Heart right ventricle (tissue), 16 donors: ENCODE measurements around the gene KRT10. TPM values are rescaled to one million over a fixed set of nuclear protein-coding genes. Genes with fewer than 3 reads are reported as not detected.

Source experiments
- ATAC-seq, 8 donors: fragments of 200-7000 bp; cut with Tn5 transposase; one replicate each; pipeline ENCODE4 v1.9.1; 2020; ENCODE audit warnings: mild to moderate bottlenecking in 8 of 8, moderate library complexity in 8 of 8, moderate number of reproducible peaks in 1 of 8
- DNase-seq, 2 donors: peaks; one replicate each; pipeline ENCODE4 v3.0.0-alpha.2; 2020
- H3K27ac ChIP-seq, 10 donors: fragments of 200-600 bp; sonication (generic) in 2 of 10; one replicate each; pipeline versions ENCODE4 v1.5.0 to v1.8.0; 2020 to 2022; ENCODE audit warnings: mild to moderate bottlenecking in 3 of 10
- H3K27me3 ChIP-seq, 7 donors: fragments of 200-600 bp; one replicate each; pipeline ENCODE4 v1.8.0; 2021 to 2022; ENCODE audit warnings: mild to moderate bottlenecking in 2 of 7
- H3K36me3 ChIP-seq, 9 donors: fragments of 200-600 bp; sonication (generic) in 1 of 9; one replicate each; pipeline versions ENCODE4 v1.5.0 to v1.8.0; 2020 to 2022; ENCODE audit warnings: mild to moderate bottlenecking in 2 of 9
- H3K4me1 ChIP-seq, 9 donors: fragments of 200-600 bp; sonication (generic) in 1 of 9; one replicate each; pipeline versions ENCODE4 v1.5.0 to v1.8.0; 2020 to 2022; ENCODE audit warnings: mild to moderate bottlenecking in 4 of 9
- H3K4me3 ChIP-seq, 10 donors: fragments of 200-600 bp; sonication (generic) in 2 of 10; one replicate each; pipeline versions ENCODE4 v1.5.0 to v1.8.0; 2020 to 2022; ENCODE audit warnings: mild to moderate bottlenecking in 7 of 10, moderate library complexity in 2 of 10
- H3K9me3 ChIP-seq, 11 donors: fragments of 200-600 bp in 10 of 11; sonication (generic) in 2 of 11; one replicate each; pipeline versions ENCODE4 v1.5.0 to v1.8.0; 2013 to 2022; ENCODE audit warnings: mild to moderate bottlenecking in 2 of 11, control low read depth in 1 of 11, moderate library complexity in 1 of 11
- WGBS, 2 donors: extraction: QIAGEN DNeasy Blood & Tissue Kit; methylation state at CpG; one replicate each; pipeline ENCODE4 v1.1.7; 2013; ENCODE audit warnings: inconsistent platforms in 1 of 2; 5-methylcytosine and 5-hydroxymethylcytosine counted together
- intact Hi-C, 10 donors: fragments of 100-400 bp; cut with DNase I; formaldehyde crosslinking; loops; one replicate each; pipeline versions ENCODE4 v1.11.1 to v1.14.2; 2022
- polyA plus RNA-seq, 2 donors: library from polyadenylated mRNA; stranded (reverse); fragments of 200-250 nt; gene quantifications; one replicate each; pipeline ENCODE4 v1.2.3, GENCODE V29; 2013
- total RNA-seq, 10 donors: library from RNA; stranded (reverse); fragmentation: NEBNext Ultra II Directional in 3 of 10; extraction: Animal tissue kit (Norgen Biotek cat#: 25700) in 3 of 10; gene quantifications; one replicate each; pipeline versions ENCODE4 v1.2.1 to v1.2.4, GENCODE V29; 2021 to 2023
- TF ChIP-seq, protein P1 (sequence below), 9 donors: fragments of 200-600 bp; sonication (generic) in 2 of 9; IDR thresholded peaks; one replicate each; pipeline versions ENCODE4 v1.5.0 to v1.8.0; 2021 to 2022; ENCODE audit warnings: antibody characterized with exemption in 9 of 9, mild to moderate bottlenecking in 5 of 9, moderate library complexity in 1 of 9
- donor health status: Arrhythmogenic right ventricular cardiomyopathy.
- donor health status: ischemic (EF 13 %, LVEDD 7.1; RV severe dilation, severe dysfunction).
- donor health status: healthy with polysubstance abuse.
- donor health status: DM: no; HTN: yes; CAD: no.
- donor health status: DM: no; HTN: no; CAD: no.
- donor health status: ischemic (EF 25% LVEDD 6.9; RV normal size, moderate dysfunction).
- donor health status: ischemic (EF 25% LVEDD 5.7; RV mildly dilated, moderate dysfunction).
- donor health status: healthy.
- donor health status: DM: yes; HTN: yes; CAD: no.
- donor health status: Ischemic cardiomyopathy.
- donor health status: ischemic (EF 35%, LVEDD 5.7; RV mildly dilated, moderate dysfunction).
- donor health status: nonischemic (EF 11% LVEDD 7.7; RV severe dilation, severe dysfunction).
- donor health status: DM: yes; HTN: yes; CAD: no.
- donor health status: PGD.
- donor health status: ischemic (EF 29% LVEDD 5.4; RV normal size, mild dysfunction).
- donor health status: nonischemic (EF 23%, LVEDD 6.1; RV moderate dilation, normal function).

KRT10 gene
- total and polyA plus RNA-seq, 12 donors: 40.9 to 86.8 (median 48.5) TPM

DNA sequence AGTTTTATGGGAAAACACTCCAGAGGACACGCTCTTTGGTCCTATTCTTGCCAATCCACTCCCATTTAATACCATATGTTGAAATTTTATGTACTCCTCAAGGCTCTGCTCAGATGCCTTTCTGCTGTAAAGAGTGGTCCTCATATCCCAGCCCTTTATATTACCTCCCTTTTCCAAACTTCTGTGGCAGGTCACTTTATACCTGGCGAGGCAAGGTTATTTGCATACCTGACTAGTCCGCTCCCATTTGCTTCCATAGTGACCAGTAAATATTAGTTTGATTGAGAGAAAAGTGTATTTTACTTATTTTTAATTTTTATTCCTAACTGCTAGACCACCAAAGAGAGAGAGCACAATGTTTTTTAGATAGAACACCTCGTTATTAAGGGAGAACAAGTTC, 27.3 kb upstream of the KRT10 start:
- no peak overlapping the region for H3K4me3 ChIP-seq
- intact Hi-C loops: loop anchor here in 1 of 10 donors (5.0 kb wide), 1 partner anchor 798 kb away; no protein-coding TSS in a partner anchor
- H3K27me3 ChIP-seq: peaks cover 0 to 21% (median 7%) of the 10 kb centered on the region in 7 donors
- no peak for ATAC-seq
- no peaks in the 10 kb centered on the region for H3K9me3 ChIP-seq
- TF ChIP-seq, protein P1, sequence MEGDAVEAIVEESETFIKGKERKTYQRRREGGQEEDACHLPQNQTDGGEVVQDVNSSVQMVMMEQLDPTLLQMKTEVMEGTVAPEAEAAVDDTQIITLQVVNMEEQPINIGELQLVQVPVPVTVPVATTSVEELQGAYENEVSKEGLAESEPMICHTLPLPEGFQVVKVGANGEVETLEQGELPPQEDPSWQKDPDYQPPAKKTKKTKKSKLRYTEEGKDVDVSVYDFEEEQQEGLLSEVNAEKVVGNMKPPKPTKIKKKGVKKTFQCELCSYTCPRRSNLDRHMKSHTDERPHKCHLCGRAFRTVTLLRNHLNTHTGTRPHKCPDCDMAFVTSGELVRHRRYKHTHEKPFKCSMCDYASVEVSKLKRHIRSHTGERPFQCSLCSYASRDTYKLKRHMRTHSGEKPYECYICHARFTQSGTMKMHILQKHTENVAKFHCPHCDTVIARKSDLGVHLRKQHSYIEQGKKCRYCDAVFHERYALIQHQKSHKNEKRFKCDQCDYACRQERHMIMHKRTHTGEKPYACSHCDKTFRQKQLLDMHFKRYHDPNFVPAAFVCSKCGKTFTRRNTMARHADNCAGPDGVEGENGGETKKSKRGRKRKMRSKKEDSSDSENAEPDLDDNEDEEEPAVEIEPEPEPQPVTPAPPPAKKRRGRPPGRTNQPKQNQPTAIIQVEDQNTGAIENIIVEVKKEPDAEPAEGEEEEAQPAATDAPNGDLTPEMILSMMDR (IDR thresholded peaks at IDR 0.05): no peak
- no peaks in the 10 kb centered on the region for H3K36me3 ChIP-seq
- H3K27ac ChIP-seq: no peak overlapping the region
- 88 to 90% methylated on average over 4 of the region's 4 CpGs for WGBS, 2 donors
- H3K4me1 ChIP-seq: peaks cover 0 to 10% (median 0%) of the 10 kb centered on the region in 9 donors
- no peak for DNase-seq

GRCh38 chr17:40848583-40849235, 26.3 kb upstream of the KRT10 start:
- Histone ChIP-seq H3K4me3 (no peak overlapping the region), H3K27ac (no peak overlapping the region), H3K27me3 (peaks cover 0 to 21% (median 7%) of the 10 kb centered on the region in 7 donors), H3K36me3 (no peaks in the 10 kb centered on the region), H3K9me3 (no peaks in the 10 kb centered on the region), H3K4me1 (peaks cover 0 to under 1% (median 0%) of the 10 kb centered on the region in 9 donors)
- TF ChIP-seq, protein P1 (IDR thresholded peaks at IDR 0.05): no peak
- intact Hi-C loops: no loop called here
- ATAC-seq (no peak), DNase-seq (no peak)
- WGBS, 2 donors: 89 to 90% methylated on average over 1 of the region's 1 CpG

- ATAC-seq (no peak), DNase-seq (no peak)
- H3K27ac ChIP-seq: no peak overlapping the region
- H3K36me3 ChIP-seq: no peaks in the 10 kb centered on the region
- intact Hi-C loops: no loop called here
- no peak overlapping the region for H3K4me3 ChIP-seq
- WGBS, 2 donors: 81 to 86% methylated on average over 1 of the region's 1 CpG
- no peaks in the 10 kb centered on the region for H3K4me1 ChIP-seq
- peaks cover 0 to 21% (median 7%) of the 10 kb centered on the region in 7 donors for H3K27me3 ChIP-seq
- H3K9me3 ChIP-seq: no peaks in the 10 kb centered on the region
- TF ChIP-seq, protein P1 (IDR thresholded peaks at IDR 0.05): no peak
Measured at GRCh38 chr17:40846515-40847144, 24.2 kb upstream of the KRT10 start.

GRCh38 chr17:40844671-40845107, 22.3 kb upstream of the KRT10 start:
- 50 to 67% methylated on average over 4 of the region's 4 CpGs for WGBS, 2 donors
- no peaks in the 10 kb centered on the region for H3K4me1 ChIP-seq
- no peak overlapping the region for H3K27ac ChIP-seq
- no peaks in the 10 kb centered on the region for H3K36me3 ChIP-seq
- H3K9me3 ChIP-seq: no peaks in the 10 kb centered on the region
- ATAC-seq (no peak), DNase-seq (no peak)
- H3K27me3 ChIP-seq: peaks cover 0 to 11% (median 4%) of the 10 kb centered on the region in 7 donors
- H3K4me3 ChIP-seq: no peak overlapping the region
- TF ChIP-seq, protein P1 (IDR thresholded peaks at IDR 0.05): no peak
- intact Hi-C loops: no loop called here
